H1 (cell line): ENCODE data around the gene ZBTB20.

Experiments used
- BCL11A ChIP-seq, 2 experiments: IDR thresholded peaks; one replicate each; pipeline ENCODE4 v1.6.1; 2011; ENCODE audit warnings: low read depth in 2 of 2, low read length in 2 of 2, mild to moderate bottlenecking in 2 of 2
- CEBPB ChIP-seq: IDR thresholded peaks from 2 replicates; pipeline ENCODE4 v1.6.1; 2012; ENCODE audit warnings: low read depth, low read length
- CTCF ChIP-seq, 3 experiments: IDR thresholded peaks; 1 replicate in 2 of 3; 2 replicates in 1 of 3; pipeline versions ENCODE4 v1.5.1 to v1.6.1; 2011; ENCODE audit warnings: low read length in 3 of 3, mild to moderate bottlenecking in 3 of 3, inconsistent platforms in 2 of 3, low read depth in 1 of 3, moderate library complexity in 1 of 3; ENCODE audit not compliant: insufficient read depth in 1 of 3; ENCODE audit errors: control extremely low read depth in 1 of 3
- EP300 ChIP-seq, 2 experiments: IDR thresholded peaks; 1 replicate in 1 of 2; 2 replicates in 1 of 2; pipeline ENCODE4 v1.6.1; 2011 to 2012; ENCODE audit warnings: low read depth in 2 of 2, low read length in 2 of 2, mild to moderate bottlenecking in 2 of 2, borderline replicate concordance in 1 of 2, inconsistent platforms in 1 of 2, moderate library complexity in 1 of 2
- GABPA ChIP-seq: IDR thresholded peaks from 2 replicates; pipeline ENCODE4 v1.6.1; 2011; ENCODE audit warnings: mild to moderate bottlenecking, low read length, moderate library complexity, borderline replicate concordance; ENCODE audit not compliant: insufficient read depth
- HDAC2 ChIP-seq, 2 experiments: fragments of 300-600 bp in 1 of 2; sonication (generic) in 1 of 2; IDR thresholded peaks; 2 replicates each; pipeline ENCODE4 v1.6.1; 2011 to 2012; ENCODE audit warnings: low read depth in 2 of 2, low read length in 2 of 2, mild to moderate bottlenecking in 2 of 2, moderate library complexity in 2 of 2, borderline replicate concordance in 1 of 2, inconsistent platforms in 1 of 2
- JUN ChIP-seq: IDR thresholded peaks from 2 replicates; pipeline ENCODE4 v1.6.1; 2011; ENCODE audit warnings: low read depth, mild to moderate bottlenecking, improper control_type of control experiment, low read length
- MAFK ChIP-seq: IDR thresholded peaks from 2 replicates; pipeline ENCODE4 v1.6.1; 2012; ENCODE audit warnings: low read depth, mild to moderate bottlenecking, improper control_type of control experiment, low read length
- MAX ChIP-seq: IDR thresholded peaks from 2 replicates; pipeline ENCODE4 v1.6.1; 2012; ENCODE audit warnings: inconsistent platforms
- POLR2A ChIP-seq, 2 experiments: IDR thresholded peaks; 1 replicate in 1 of 2; 2 replicates in 1 of 2; pipeline ENCODE4 v1.6.1; 2011; ENCODE audit warnings: low read depth in 2 of 2, low read length in 2 of 2, mild to moderate bottlenecking in 2 of 2; ENCODE audit errors: control extremely low read depth in 1 of 2
- TAF1 ChIP-seq: IDR thresholded peaks from 2 replicates; pipeline ENCODE4 v1.6.1; 2011; ENCODE audit warnings: mild to moderate bottlenecking, low read depth, low read length
- USF2 ChIP-seq: IDR thresholded peaks from 2 replicates; pipeline ENCODE4 v1.6.1; 2011; ENCODE audit warnings: low read length, improper control_type of control experiment
- YY1 ChIP-seq: IDR thresholded peaks from 2 replicates; pipeline ENCODE4 v1.6.1; 2011; ENCODE audit warnings: low read depth, mild to moderate bottlenecking, low read length

GRCh38 chr3:114285648-114286230 lies 861.3 kb downstream of the ZBTB20 start:
- no peak for TF ChIP-seq CTCF (IDR thresholded peaks at IDR 0.05; ENCODE audit: control extremely low read depth in 1 of 3, insufficient read depth in 1 of 3, low read depth in 1 of 3, low read length in 3 of 3)
- no peak for TF ChIP-seq TAF1
- no peak for TF ChIP-seq BCL11A (IDR thresholded peaks at IDR 0.05; ENCODE audit: low read depth in 2 of 2, low read length in 2 of 2)
- TF ChIP-seq HDAC2 (IDR thresholded peaks at IDR 0.05; ENCODE audit: borderline replicate concordance in 1 of 2, low read depth in 2 of 2, low read length in 2 of 2), result no peak
- TF ChIP-seq YY1, result no peak
- no peak for TF ChIP-seq JUN
- TF ChIP-seq CEBPB, result no peak
- no peak for TF ChIP-seq MAFK
- no peak for TF ChIP-seq USF2
- TF ChIP-seq POLR2A (IDR thresholded peaks at IDR 0.05; ENCODE audit: control extremely low read depth in 1 of 2, low read depth in 2 of 2, low read length in 2 of 2), result no peak
- TF ChIP-seq GABPA, result no peak
- TF ChIP-seq EP300 (IDR thresholded peaks at IDR 0.05; ENCODE audit: borderline replicate concordance in 1 of 2, low read depth in 2 of 2, low read length in 2 of 2), result no peak
- TF ChIP-seq MAX, result no peak
